ENCODE measurements around the gene LRRC47. TPM values are rescaled to one million over a fixed set of nuclear protein-coding genes. Genes with fewer than 3 reads are reported as not detected.

The LRRC47 gene
- total RNA-seq, 1 donor from 2014 or later = 45.8 TPM

- no peaks in the 10 kb centered on the region for H3K36me3 Mint-ChIP-seq (ENCODE audit: low read depth)
- no peak for DNase-seq (ENCODE audit: low spot score)
- TF ChIP-seq, protein P1, sequence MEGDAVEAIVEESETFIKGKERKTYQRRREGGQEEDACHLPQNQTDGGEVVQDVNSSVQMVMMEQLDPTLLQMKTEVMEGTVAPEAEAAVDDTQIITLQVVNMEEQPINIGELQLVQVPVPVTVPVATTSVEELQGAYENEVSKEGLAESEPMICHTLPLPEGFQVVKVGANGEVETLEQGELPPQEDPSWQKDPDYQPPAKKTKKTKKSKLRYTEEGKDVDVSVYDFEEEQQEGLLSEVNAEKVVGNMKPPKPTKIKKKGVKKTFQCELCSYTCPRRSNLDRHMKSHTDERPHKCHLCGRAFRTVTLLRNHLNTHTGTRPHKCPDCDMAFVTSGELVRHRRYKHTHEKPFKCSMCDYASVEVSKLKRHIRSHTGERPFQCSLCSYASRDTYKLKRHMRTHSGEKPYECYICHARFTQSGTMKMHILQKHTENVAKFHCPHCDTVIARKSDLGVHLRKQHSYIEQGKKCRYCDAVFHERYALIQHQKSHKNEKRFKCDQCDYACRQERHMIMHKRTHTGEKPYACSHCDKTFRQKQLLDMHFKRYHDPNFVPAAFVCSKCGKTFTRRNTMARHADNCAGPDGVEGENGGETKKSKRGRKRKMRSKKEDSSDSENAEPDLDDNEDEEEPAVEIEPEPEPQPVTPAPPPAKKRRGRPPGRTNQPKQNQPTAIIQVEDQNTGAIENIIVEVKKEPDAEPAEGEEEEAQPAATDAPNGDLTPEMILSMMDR (IDR thresholded peaks at IDR 0.05) = no peak
These were observed 48.4 kb downstream of the LRRC47 start for GRCh38 chr1:3747903-3748302.

GRCh38 chr1:3747522-3747848 lies 48.8 kb downstream of the LRRC47 start:
- no peak for DNase-seq (ENCODE audit: low spot score)
- no peaks in the 10 kb centered on the region for H3K36me3 Mint-ChIP-seq (ENCODE audit: low read depth)
- H3K4me1 Mint-ChIP-seq (ENCODE audit: low read depth) = peaks cover 28% of the 10 kb centered on the region
- H3K9me3 Mint-ChIP-seq (ENCODE audit: low read depth) = no peaks in the 10 kb centered on the region
- H3K27ac Mint-ChIP-seq (ENCODE audit: unreplicated experiment) = no peak overlapping the region
- TF ChIP-seq, protein P1 (IDR thresholded peaks at IDR 0.05) = no peak
- H3K27me3 Mint-ChIP-seq (ENCODE audit: low read depth) = peaks cover 15% of the 10 kb centered on the region
- peak overlapping the region; percentile 70 for H3K4me3 Mint-ChIP-seq (ENCODE audit: unreplicated experiment)

More at GRCh38 chr1:3747903-3748302, 48.4 kb downstream of the LRRC47 start:
- Mint-ChIP-seq H3K27me3 (ENCODE audit: low read depth) (peaks cover 15% of the 10 kb centered on the region), H3K27ac (ENCODE audit: unreplicated experiment) (no peak overlapping the region), H3K9me3 (ENCODE audit: low read depth) (no peaks in the 10 kb centered on the region), H3K4me3 (ENCODE audit: unreplicated experiment) (peak overlapping the region; percentile 70), H3K4me1 (ENCODE audit: low read depth) (peaks cover 28% of the 10 kb centered on the region)

DNA sequence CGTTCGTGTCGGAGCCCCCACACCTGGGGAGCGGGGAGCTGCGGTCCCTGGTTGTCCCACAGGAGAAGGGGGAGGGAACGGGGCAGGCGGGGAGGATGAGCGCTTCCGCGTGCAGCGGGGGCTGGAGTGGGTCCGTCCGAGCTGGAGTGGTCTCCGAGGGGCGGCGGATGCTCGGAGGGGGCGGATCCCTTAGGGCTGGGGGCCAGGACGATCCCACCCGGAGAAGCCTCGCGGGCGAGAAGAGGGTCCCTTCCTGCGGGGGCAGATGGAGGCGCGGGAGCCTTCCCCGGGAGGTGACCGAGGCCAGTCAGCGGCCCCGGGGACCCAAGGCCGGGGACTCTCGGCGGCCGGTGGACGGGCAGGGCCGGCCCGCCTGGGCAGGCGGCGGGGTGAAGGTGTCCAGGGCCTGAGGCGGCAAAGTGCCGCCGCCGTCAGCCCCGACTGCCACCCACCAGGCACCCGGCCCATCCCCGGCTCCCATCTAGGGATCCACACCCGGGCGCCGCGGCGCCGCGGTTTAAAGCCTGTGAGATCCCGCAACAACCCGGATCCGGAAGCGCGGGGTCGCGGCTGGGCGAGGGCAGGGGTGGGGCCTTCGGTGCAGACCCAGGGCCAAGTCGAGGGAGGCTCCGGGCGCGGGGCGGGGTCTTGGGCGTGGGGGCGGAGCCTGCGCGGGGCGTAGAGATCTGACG lies 49.3 kb downstream of the LRRC47 start:
- no peaks in the 10 kb centered on the region for H3K9me3 Mint-ChIP-seq (ENCODE audit: low read depth)
- H3K4me3 Mint-ChIP-seq (ENCODE audit: unreplicated experiment) = peak overlapping the region; percentile 70
- H3K27ac Mint-ChIP-seq (ENCODE audit: unreplicated experiment) = peak overlapping the region; percentile 17
- peak; percentile 90 for DNase-seq (ENCODE audit: low spot score)
- H3K36me3 Mint-ChIP-seq (ENCODE audit: low read depth) = no peaks in the 10 kb centered on the region
- H3K27me3 Mint-ChIP-seq (ENCODE audit: low read depth) = peaks cover 11% of the 10 kb centered on the region
- TF ChIP-seq, protein P1 (IDR thresholded peaks at IDR 0.05) = no peak
- peaks cover 28% of the 10 kb centered on the region for H3K4me1 Mint-ChIP-seq (ENCODE audit: low read depth)

DNA sequence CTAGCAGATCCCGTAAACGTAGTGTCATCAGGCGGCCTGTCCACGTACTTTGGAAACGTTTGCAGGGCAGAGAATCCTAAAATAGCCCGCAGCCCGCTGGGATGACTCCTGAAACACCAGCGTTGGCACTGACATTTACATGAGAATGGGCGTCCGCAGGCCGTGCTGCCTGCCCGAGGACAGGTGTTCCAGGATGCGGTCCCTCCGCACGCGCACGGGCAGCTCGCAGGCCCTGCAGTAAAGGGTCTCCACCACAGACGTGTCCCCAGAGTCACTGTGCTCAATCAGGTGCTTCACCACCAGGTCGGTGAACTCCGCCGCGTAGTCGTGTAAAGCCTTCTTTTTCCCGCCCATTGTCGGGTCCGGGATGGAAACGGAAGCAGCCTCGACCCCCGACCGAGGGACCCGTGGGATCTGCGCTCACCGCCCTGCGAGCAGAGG lies 49.9 kb downstream of the LRRC47 start:
- peak overlapping the region; percentile 70 for H3K4me3 Mint-ChIP-seq (ENCODE audit: unreplicated experiment)
- H3K36me3 Mint-ChIP-seq (ENCODE audit: low read depth) = peaks cover 3% of the 10 kb centered on the region
- peak overlapping the region; percentile 36 for H3K27ac Mint-ChIP-seq (ENCODE audit: unreplicated experiment)

DNA sequence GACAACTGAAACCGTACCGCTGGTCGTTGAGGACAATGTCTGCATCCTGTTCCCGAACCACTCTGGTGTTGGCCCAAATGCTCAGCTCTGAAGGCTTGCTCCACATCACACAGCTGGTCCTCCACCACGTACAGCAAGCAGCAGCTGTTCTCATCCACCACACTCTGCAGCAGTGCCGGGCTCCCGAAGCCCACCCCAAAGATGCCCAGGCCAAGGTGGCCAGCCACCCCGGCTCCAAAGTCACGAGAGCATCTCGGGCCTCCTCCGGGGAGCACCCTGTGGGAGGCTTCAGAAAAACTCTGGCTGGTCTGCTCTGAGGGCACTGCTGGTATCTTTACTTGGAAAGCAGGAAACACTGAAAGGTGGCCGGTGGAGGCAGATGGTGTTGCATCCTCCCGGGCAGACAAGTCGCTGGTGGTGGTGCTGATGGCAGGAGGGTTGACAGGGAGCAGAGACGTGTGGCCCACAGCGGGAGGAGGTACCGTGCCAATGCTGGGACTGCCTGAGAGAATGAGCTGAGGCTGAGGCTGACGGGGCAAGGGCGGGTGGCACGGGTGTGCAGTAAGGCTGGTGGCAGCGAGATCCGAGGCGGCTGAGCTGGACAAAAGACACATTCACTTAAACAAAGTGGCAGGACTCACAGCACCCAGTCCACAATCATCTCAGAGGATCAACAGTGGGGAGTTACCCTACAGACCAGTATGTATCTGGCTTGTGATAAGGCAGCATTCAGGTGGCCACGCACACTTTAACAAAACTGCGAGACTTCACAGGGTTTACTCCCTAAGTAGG lies 50.5 kb downstream of the LRRC47 start:
- Mint-ChIP-seq H3K27ac (ENCODE audit: unreplicated experiment) (peak overlapping the region; percentile 29), H3K4me3 (ENCODE audit: unreplicated experiment) (peak overlapping the region; percentile 70), H3K9me3 (ENCODE audit: low read depth) (no peaks in the 10 kb centered on the region), H3K4me1 (ENCODE audit: low read depth) (peaks cover 28% of the 10 kb centered on the region), H3K27me3 (ENCODE audit: low read depth) (peaks cover 2% of the 10 kb centered on the region), H3K36me3 (ENCODE audit: low read depth) (peaks cover 3% of the 10 kb centered on the region)
- peak; percentile 92 for DNase-seq (ENCODE audit: low spot score)
- TF ChIP-seq, protein P1 (IDR thresholded peaks at IDR 0.05) = no peak

More for the DNA sequence above, 49.9 kb downstream of the LRRC47 start:
- TF ChIP-seq, protein P1 (IDR thresholded peaks at IDR 0.05) = no peak
- H3K4me1 Mint-ChIP-seq (ENCODE audit: low read depth) = peaks cover 28% of the 10 kb centered on the region
- DNase-seq (ENCODE audit: low spot score) = peak; percentile 87
- no peaks in the 10 kb centered on the region for H3K9me3 Mint-ChIP-seq (ENCODE audit: low read depth)
- H3K27me3 Mint-ChIP-seq (ENCODE audit: low read depth) = peaks cover 8% of the 10 kb centered on the region
